PFSK-1 (cell line): ENCODE measurements around the gene PGS1.

Source experiments
- POLR2AphosphoS5 ChIP-seq: IDR thresholded peaks from 2 replicates; pipeline ENCODE4 v1.6.1; 2012; ENCODE audit warnings: low read depth, mild to moderate bottlenecking, control low read depth, low read length, moderate library complexity
- TF ChIP-seq, protein P1 (sequence below), 2 experiments: IDR thresholded peaks; 2 replicates each; pipeline versions ENCODE4 v1.6.1 to v1.8.0; 2011 to 2012; ENCODE audit warnings: low read depth in 2 of 2, low read length in 2 of 2, control low read depth in 1 of 2, inconsistent platforms in 1 of 2, mild to moderate bottlenecking in 1 of 2, moderate library complexity in 1 of 2; ENCODE audit not compliant: insufficient read depth in 1 of 2

DNA sequence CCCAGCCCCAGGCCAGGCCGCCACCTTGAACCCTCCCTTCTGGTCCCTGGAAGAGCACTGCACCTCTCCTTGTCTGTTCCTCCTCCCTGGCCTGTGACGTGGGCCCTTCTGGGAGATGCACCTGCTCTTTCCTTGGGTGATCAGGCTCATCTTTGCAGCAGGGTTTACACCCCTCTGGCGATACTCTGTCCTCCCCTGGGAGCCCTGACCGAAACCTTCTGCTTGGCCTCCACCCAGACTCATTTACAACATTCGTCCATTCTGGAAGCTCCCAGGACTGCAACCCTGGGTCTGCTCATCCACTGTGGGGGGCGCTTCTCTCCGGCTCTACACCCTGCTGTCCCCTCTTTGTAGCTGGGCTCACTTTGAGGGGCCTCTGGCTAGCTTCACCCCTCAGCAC lies 73.3 kb downstream of the PGS1 start:
- TF ChIP-seq POLR2AphosphoS5, result no peak
- TF ChIP-seq, protein P1, sequence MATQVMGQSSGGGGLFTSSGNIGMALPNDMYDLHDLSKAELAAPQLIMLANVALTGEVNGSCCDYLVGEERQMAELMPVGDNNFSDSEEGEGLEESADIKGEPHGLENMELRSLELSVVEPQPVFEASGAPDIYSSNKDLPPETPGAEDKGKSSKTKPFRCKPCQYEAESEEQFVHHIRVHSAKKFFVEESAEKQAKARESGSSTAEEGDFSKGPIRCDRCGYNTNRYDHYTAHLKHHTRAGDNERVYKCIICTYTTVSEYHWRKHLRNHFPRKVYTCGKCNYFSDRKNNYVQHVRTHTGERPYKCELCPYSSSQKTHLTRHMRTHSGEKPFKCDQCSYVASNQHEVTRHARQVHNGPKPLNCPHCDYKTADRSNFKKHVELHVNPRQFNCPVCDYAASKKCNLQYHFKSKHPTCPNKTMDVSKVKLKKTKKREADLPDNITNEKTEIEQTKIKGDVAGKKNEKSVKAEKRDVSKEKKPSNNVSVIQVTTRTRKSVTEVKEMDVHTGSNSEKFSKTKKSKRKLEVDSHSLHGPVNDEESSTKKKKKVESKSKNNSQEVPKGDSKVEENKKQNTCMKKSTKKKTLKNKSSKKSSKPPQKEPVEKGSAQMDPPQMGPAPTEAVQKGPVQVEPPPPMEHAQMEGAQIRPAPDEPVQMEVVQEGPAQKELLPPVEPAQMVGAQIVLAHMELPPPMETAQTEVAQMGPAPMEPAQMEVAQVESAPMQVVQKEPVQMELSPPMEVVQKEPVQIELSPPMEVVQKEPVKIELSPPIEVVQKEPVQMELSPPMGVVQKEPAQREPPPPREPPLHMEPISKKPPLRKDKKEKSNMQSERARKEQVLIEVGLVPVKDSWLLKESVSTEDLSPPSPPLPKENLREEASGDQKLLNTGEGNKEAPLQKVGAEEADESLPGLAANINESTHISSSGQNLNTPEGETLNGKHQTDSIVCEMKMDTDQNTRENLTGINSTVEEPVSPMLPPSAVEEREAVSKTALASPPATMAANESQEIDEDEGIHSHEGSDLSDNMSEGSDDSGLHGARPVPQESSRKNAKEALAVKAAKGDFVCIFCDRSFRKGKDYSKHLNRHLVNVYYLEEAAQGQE (IDR thresholded peaks at IDR 0.05; ENCODE audit: insufficient read depth in 1 of 2, low read depth in 2 of 2, low read length in 2 of 2), result no peak
